ENCODE results near the gene USP35.
"Not testable (repeated sequence)": the region's sequence is repeated elsewhere in the genome, so short reads cannot be mapped to it uniquely, and the experiment has no call there.

- not testable (repeated sequence) for TF ChIP-seq EZH2 (optimal IDR thresholded peaks at IDR 0.05; ENCODE audit: low read depth, low read length)
- TF ChIP-seq, protein P1, sequence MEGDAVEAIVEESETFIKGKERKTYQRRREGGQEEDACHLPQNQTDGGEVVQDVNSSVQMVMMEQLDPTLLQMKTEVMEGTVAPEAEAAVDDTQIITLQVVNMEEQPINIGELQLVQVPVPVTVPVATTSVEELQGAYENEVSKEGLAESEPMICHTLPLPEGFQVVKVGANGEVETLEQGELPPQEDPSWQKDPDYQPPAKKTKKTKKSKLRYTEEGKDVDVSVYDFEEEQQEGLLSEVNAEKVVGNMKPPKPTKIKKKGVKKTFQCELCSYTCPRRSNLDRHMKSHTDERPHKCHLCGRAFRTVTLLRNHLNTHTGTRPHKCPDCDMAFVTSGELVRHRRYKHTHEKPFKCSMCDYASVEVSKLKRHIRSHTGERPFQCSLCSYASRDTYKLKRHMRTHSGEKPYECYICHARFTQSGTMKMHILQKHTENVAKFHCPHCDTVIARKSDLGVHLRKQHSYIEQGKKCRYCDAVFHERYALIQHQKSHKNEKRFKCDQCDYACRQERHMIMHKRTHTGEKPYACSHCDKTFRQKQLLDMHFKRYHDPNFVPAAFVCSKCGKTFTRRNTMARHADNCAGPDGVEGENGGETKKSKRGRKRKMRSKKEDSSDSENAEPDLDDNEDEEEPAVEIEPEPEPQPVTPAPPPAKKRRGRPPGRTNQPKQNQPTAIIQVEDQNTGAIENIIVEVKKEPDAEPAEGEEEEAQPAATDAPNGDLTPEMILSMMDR (IDR thresholded peaks at IDR 0.05; ENCODE audit: low read length): not testable (repeated sequence)
These were observed 44.3 kb downstream of the USP35 start for GRCh38 chr11:78233046-78233445.
